ENCODE measurements around the gene BNC1. TPM values are rescaled to one million over a fixed set of nuclear protein-coding genes. Genes with fewer than 3 reads are reported as not detected.

BNC1 gene, protein sequence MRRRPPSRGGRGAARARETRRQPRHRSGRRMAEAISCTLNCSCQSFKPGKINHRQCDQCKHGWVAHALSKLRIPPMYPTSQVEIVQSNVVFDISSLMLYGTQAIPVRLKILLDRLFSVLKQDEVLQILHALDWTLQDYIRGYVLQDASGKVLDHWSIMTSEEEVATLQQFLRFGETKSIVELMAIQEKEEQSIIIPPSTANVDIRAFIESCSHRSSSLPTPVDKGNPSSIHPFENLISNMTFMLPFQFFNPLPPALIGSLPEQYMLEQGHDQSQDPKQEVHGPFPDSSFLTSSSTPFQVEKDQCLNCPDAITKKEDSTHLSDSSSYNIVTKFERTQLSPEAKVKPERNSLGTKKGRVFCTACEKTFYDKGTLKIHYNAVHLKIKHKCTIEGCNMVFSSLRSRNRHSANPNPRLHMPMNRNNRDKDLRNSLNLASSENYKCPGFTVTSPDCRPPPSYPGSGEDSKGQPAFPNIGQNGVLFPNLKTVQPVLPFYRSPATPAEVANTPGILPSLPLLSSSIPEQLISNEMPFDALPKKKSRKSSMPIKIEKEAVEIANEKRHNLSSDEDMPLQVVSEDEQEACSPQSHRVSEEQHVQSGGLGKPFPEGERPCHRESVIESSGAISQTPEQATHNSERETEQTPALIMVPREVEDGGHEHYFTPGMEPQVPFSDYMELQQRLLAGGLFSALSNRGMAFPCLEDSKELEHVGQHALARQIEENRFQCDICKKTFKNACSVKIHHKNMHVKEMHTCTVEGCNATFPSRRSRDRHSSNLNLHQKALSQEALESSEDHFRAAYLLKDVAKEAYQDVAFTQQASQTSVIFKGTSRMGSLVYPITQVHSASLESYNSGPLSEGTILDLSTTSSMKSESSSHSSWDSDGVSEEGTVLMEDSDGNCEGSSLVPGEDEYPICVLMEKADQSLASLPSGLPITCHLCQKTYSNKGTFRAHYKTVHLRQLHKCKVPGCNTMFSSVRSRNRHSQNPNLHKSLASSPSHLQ
- total RNA-seq = not detected in 2 replicates

DNA sequence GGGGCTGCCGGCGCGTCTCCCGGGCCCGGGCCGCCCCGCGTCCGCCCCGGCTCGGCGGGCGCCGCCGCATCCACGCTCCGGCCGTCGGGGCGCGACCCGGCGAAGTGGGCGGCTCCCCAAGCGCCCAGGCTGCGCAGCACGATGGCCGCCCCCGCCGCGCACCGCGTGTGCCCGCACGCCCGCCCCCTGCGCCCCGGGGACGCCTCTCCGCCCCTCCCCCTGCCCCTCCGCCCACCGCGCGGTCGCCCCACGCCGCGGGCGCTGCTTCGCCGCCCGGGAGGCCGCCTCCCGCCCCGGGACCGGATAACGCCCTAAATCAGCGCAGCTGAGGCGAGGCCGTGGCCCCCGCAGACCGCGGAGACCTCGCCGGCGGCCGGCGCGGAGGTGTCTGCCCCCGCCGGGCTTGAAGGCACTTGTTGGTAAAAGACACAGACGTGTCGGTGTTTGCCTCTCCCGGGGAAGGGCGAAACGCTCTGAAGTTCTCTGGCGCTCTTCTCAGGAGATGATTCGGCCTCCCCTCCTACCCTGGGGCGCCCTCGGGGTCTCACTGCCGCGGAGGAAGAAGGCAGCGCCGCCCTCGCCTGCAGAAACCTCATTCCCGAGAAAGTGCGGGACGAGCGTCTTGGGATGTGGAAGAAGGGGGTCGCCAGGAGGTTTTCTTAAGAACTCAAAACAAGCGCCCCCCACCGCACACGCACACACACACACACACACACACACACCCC is at the start of gene BNC1:
BNC1 (minus strand) TSS at position 106 of the 725 bp plus-strand sequence; CDS start at position 70, 36 bp downstream.

DNA sequence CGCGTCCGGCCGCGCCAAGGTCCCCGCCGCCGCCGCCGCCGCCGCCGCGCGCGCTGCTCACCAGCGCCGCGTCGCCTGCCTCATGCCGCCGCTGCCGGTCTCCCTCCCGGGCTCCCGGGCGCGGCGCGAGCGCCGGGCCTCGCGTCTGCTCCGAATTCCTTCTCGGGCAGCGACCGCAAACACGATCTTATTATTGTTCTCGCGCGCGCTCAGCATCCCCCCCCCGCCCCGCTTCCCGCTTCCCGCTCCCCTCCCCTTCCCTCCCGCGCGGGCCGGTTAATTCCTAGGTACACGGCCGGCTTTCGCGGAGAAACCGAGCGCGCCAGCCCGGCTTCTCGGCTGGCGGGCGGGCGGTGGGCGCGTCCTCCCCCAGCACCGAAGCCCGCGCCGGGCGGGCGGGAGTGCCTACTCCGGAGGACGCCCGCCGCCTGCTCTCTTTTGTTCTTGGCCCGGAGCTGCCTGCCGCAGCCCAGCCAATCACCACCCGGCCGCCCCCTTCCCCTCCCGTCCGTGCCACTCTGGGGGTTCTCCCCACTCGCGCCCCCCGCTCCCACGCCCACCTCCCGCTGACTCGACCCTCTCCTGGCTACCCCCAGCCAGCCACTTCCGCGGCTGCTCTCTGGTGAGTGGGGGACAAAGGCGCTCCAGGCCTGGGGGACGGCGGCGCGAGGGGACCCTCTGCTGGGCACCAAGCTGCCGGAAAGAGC is 76.7 kb downstream of the BNC1 start, which contains the start of gene HDGFL3:
HDGFL3 (minus strand) TSS at position 164 of the 707 bp plus-strand sequence. CDS start 409 bp downstream, outside the sequence.

Other genes starting within 250 kb of the BNC1 start
- gene BTBD1, start 217.4 kb downstream of the BNC1 start, total RNA-seq = 56.9 and 81.9 TPM in 2 replicates
- not detected in 2 replicates for gene TM6SF1, start 177.0 kb downstream of the BNC1 start, total RNA-seq
- gene HDGFL3, start 76.8 kb downstream of the BNC1 start, total RNA-seq = 17.3 and 21.0 TPM in 2 replicates
- not detected in 2 replicates for gene SH3GL3, start 162.7 kb upstream of the BNC1 start, total RNA-seq